GM18867 (cell line): ENCODE data around the gene IGSF3.

ENCODE experiments used
- ATAC-seq: cut with Tn5 transposase; IDR thresholded peaks from one replicate; pipeline ENCODE4 v1.9.1; 2021; ENCODE audit warnings: mild to moderate bottlenecking, moderate library complexity; ENCODE audit not compliant: unreplicated experiment

IGSF3 gene

GRCh38 chr1:116532671-116533428 is 134.7 kb downstream of the IGSF3 start:
- no peak for ATAC-seq

GRCh38 chr1:116531917-116532316 is 135.6 kb downstream of the IGSF3 start:
- ATAC-seq = no peak

- no peak for ATAC-seq
Observed at GRCh38 chr1:116529681-116530080, 137.9 kb downstream of the IGSF3 start.

GRCh38 chr1:116529199-116529631 is 138.3 kb downstream of the IGSF3 start:
- ATAC-seq = no peak

- no peak for ATAC-seq
Observed at GRCh38 chr1:116528329-116529083, 139.0 kb downstream of the IGSF3 start.

GRCh38 chr1:116525440-116525839 is 142.1 kb downstream of the IGSF3 start:
- ATAC-seq = no peak
